Epithelial cell of prostate (primary cell): ENCODE data around the gene UBXN7.
A peak's percentile ranks its signal among the peaks of the same experiment; 100 is the strongest.
"Not testable (repeated sequence)": the region's sequence is repeated elsewhere in the genome, so short reads cannot be mapped to it uniquely, and the experiment has no call there.

Experiments used
- DNase-seq: peaks from one replicate; pipeline ENCODE4 v3.0.0-alpha.2; 2011; ENCODE audit warnings: low read depth, low spot score
- H3K27ac ChIP-seq: fragments of 450-650 bp; 2 replicates; pipeline ENCODE4 v1.5.1; 2017; ENCODE audit warnings: mild to moderate bottlenecking

Gene UBXN7, protein sequence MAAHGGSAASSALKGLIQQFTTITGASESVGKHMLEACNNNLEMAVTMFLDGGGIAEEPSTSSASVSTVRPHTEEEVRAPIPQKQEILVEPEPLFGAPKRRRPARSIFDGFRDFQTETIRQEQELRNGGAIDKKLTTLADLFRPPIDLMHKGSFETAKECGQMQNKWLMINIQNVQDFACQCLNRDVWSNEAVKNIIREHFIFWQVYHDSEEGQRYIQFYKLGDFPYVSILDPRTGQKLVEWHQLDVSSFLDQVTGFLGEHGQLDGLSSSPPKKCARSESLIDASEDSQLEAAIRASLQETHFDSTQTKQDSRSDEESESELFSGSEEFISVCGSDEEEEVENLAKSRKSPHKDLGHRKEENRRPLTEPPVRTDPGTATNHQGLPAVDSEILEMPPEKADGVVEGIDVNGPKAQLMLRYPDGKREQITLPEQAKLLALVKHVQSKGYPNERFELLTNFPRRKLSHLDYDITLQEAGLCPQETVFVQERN

DNA sequence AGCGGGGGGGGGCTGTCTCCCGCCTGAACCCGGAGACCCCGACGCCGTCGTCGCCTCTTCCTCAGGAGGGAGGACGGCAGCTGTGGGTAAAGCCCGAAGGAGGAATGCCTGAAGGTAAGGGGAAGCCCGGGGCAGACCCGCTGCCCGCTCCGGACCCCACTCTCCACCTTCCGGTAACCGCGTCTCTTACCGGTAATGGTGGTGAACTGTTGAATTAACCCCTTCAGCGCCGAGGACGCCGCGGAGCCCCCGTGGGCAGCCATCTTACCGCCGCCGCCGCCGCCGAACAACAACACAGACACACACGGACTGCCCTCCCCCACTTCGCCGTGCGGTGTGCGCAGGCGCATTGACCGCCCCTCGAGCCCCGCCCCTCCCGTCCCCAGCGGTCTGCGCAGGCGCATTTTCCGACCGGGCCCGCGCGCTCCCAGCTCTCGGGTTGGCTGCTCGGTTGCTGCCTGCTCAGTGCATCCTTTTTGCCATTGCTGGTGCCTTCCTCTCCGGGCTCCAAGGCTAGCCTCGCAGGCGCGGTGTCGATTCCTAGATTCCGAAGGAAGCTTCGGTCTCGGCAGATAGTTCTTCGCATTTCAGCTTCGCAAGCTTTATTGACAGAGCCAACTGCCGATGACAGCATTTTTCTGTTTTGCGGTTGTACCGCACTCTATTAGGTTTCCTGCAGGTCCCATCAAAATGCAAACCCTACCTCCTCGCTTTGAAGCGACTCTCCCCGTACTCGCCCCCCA is at the start of gene UBXN7:
UBXN7 (minus strand) TSS at position 291 of the 743 bp plus-strand sequence; CDS start at position 263, 28 bp downstream.
- peak; percentile 51 for DNase-seq
- H3K27ac ChIP-seq = peak within 1 kb of the TSS; percentile 65

DNA sequence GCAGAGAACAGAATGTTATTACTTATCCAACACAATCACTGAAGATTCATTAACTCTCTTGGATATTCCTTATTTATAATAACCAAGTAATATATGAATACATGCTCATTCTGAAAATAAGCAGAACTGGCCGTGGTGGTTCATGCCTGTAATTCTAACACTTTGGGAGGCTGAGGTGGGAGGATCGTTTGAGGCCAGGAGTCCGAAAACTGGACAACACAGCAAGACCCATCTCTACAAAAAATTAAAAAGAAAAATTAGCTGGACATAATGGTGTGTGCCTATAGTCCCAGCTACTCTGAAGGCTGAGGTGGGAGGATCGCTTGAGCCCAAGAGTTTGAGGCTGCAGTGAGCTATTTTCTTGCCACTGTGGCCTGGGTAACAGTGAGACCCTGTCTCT is 45.5 kb upstream of the UBXN7 start:
- H3K27ac ChIP-seq = no peak overlapping the region

DNA sequence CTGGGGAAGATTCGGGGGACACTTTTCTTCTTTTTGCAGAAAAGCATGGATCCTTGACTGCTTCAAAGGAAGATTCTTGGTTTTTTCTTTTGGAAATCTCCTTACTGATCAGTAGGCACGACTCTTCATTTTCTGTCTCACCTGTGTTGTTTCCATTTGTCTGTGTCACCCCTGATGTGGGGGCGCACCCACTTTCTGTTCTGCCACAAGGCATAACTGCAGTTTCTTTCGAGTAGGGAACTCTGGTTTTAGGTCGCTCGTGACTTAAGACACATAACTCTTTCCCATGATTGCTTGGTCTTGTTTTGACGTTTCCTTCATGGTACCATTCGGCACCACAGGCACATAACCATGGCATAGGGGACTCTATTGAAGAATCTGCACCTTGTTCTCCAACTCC is 40.1 kb upstream of the UBXN7 start:
- DNase-seq = no peak
- H3K27ac ChIP-seq = no peak overlapping the region

More for the DNA sequence above, 45.5 kb upstream of the UBXN7 start:
- no peak for DNase-seq

DNA sequence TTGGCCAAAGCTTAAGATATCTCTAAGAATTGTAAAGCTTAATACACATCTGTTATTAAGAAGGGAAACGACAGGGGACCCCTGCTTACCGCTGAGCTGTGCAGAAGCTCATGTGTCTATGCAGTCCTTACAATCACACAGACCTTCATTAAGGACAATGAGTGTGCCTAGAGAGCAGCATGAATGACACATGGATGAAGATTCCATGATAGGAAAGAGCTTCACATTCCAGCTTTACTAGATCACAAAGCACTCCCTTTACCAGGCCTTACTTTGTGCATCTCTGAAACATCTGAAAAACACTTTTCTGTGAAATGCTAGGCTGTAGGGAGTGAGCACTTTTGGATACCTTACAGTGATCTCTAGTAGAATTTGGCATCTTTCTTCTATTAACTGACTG is 39.3 kb upstream of the UBXN7 start:
- DNase-seq = no peak

DNA sequence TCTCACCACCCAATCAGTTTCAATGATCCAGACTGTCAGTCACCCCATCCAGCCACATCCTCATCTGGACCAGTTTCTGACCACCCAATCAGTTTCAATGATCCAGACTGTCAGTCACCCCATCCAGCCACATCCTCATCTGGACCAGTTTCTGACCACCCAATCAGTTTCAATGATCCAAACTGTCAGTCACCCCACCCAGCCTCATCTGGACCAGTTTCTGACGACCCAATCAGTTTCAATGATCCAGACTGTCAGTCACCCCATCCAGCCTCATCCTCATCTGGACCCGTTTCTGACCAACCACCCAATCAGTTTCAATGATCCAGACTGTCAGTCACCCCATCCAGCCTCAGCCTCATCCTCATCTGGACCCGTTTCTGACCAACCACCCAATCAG is 38.0 kb upstream of the UBXN7 start:
- not testable (repeated sequence) for DNase-seq, H3K27ac ChIP-seq

More for the DNA sequence above, 39.3 kb upstream of the UBXN7 start:
- no peak overlapping the region for H3K27ac ChIP-seq

DNA sequence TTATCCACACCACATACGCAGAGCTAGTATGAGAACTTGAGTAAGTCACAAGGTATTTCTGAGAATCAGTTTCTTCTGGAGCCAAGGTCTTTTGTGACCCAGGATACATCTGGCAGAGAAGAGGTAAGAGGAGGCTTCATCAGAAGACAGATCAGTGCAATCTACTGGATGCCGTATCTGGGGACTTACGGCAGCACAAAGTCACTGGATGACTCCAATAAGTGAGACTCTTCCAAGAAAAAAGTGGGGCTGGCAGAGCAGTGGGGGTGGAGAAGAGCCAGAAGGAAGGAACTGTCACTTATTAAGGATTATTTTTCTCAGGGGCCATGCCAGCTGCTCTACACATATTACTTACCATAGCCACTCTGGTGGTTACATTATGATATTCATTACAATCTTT is 31.6 kb upstream of the UBXN7 start:
- no peak overlapping the region for H3K27ac ChIP-seq
- no peak for DNase-seq

DNA sequence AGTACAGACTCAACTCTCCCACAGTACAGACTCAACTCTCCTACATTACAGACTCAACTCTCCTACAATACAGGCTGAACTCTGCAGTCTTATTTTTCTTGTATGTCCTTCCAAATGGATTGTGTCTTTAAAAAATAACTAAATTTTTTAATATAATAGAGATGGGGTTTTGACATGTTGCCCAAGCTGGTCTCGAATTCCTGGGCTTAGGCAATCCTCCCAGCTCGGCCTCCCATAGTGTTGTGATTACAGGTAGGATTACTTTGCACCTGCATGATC is 31.2 kb upstream of the UBXN7 start:
- DNase-seq = no peak
- H3K27ac ChIP-seq = no peak overlapping the region

DNA sequence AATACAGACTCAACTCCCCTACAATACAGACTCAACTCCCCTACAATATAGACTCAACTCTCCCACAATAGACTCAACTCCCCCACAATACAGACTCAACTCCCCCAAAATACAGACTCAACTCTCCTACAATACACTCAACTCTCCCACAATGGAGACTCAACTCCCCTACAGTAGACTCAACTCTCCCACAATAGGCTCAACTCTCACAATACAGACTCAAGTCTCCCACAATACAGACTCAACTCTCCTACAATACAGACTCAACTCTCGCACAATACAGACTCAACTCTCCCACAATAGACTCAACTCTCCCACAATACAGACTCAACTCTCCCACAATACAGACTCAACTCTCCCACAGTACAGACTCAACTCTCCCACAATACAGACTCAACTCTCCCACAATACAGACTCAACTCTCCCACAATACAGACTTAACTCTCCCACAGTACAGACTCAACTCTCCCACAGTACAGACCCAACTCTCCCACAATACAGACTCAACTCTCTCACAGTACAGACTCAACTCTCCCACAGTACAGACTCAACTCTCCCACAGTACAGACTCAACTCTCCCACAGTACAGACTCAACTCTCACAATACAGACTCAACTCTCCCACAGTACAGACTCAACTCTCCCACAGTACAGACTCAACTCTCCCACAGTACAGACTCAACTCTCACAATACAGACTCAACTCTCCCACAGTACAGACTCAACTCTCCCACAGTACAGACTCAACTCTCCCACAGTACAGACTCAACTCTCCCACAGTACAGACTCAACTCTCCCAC is 30.7 kb upstream of the UBXN7 start:
- DNase-seq, H3K27ac ChIP-seq: not testable (repeated sequence)

DNA sequence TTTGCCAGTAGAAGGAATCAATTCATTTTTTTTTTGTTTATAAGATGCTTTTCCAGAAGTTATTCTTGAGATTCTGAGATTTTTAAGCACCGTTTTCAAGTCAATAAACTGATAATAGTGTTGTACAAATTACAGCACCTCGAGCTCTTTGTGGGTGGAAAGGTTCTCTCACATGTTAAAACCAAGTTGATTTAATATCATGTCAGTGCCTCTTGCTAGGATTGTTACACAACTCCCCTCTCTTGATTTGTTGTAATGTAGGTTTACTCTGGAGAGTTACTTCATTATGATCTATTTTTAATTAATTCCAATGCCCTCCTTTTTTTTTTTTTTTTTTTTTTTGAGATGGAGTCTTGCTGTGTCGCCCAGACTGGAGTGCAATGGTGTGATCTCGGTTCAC is 25.8 kb upstream of the UBXN7 start:
- DNase-seq = no peak
- H3K27ac ChIP-seq = no peak overlapping the region

DNA sequence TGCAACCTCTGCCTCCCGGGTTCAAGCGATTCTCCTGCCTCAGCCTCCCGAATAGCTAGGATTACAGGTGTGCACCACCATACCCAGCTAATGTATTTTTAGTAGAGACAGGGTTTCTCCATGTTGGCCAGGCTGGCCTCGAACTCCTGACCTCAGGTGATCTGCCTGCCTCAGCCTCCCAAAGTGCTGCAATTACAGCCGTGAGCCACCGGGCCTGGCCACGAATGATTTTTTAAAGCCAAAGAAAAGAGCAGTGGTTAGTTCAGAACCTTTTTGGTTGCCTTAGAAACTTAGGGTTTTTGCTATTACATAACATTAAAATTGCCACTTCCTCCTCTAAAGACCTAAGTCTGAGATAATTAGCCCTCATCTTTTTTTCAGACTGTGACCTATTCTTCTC is 25.2 kb upstream of the UBXN7 start:
- H3K27ac ChIP-seq, DNase-seq: not testable (repeated sequence)

DNA sequence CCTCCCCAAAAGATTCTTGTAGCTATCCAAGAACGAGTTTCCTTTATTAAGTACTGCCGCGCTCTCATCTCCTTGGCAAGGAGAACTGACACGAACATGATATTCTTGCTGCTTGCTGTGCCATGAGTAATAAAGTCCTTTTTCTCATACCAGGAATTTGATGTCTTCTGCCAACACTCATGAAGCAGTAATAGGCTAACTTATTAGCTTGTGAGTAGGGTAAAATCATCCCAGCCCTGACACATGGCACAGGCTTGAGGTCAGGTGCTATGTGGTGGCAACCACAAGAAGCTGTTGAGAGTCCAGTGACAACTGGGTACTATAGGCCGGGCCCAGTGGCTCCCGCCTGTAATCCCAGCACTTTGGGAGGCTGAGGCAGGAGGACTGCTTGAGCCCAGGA is 22.7 kb upstream of the UBXN7 start:
- no peak overlapping the region for H3K27ac ChIP-seq
- no peak for DNase-seq

DNA sequence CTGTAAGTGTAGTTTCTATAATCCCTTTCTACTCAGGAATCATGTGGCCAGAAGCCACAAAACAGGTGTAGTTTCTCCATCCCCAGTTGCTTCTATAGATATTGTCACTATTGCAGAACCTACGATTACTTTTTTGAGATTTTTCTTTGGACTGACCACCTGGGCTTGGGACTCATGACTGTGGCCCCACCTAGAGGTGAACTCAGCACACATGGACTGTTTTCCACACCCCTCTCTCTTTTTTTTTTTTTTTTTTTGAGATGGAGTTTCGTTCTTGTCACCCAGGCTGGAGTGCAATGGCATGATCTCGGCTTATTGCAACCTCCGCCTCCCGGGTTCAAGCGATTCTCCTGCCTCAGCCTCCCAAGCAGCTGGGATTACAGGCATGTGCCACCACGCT is 13.2 kb upstream of the UBXN7 start:
- not testable (repeated sequence) for DNase-seq

DNA sequence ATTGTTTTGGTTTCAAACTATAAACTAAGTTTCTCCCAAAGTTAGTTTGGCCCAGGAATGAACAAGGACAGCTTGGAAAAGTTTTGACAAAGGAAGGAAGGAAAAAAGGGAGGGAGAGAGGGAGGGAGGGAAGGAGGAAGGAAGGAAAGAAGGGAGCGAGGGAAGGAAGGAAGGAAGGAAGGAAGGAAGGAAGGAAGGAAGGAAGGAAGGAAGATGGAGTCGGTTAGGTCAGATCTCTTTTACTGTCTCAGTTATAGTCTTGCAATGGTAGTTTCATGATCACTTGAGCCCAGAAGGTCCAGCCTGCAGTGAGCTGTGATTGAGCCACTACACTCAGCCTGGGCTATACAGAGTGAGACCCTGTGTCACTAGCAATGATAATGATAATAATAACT is 12.3 kb upstream of the UBXN7 start:
- DNase-seq = no peak
- H3K27ac ChIP-seq = no peak overlapping the region

More for the DNA sequence above, 13.2 kb upstream of the UBXN7 start:
- H3K27ac ChIP-seq = not testable (repeated sequence)

DNA sequence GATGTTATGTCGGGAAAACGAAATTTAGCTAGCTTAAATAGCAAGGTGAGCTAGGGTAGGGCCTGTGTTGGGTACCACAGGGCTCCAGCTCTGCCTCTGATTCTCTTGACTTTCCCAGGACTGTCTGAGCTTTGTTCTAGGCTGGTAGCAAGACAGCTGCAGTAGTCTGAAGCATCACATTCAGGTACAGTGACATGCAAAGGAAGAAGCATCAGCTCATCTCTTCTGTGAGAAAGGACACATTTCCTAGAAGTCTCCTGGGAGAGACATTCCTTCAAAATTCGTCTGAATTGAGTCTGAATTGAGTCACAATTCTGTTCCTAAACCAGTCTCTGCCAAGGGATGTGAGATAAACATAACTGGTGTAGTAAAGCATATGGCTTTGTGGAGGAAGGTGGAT is 8.5 kb upstream of the UBXN7 start:
- no peak for DNase-seq
- no peak overlapping the region for H3K27ac ChIP-seq

DNA sequence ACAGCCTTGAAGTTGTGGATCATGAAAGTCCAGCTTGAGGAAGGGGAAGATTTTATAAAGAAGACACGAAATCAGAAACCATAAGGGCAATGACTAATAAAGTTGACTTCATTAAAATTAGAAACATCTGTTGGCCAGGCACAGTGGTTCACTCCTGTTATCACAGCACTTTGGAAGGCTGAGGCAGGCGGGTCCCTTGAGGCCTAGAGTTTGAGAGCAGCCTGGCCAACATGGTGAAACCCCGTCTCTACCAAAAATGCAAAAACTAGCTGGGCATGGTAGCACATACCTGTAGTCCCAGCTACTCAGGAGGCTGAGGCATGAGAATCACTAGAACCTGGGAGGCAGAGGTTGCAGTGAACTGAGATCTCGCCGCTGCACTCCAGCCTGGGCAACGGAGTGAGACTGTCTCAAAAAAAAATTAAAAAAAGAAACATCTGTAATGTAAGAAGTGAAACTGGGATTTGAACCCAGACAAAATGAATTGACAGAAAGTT is 7.9 kb upstream of the UBXN7 start:
- DNase-seq = no peak
- no peak overlapping the region for H3K27ac ChIP-seq

DNA sequence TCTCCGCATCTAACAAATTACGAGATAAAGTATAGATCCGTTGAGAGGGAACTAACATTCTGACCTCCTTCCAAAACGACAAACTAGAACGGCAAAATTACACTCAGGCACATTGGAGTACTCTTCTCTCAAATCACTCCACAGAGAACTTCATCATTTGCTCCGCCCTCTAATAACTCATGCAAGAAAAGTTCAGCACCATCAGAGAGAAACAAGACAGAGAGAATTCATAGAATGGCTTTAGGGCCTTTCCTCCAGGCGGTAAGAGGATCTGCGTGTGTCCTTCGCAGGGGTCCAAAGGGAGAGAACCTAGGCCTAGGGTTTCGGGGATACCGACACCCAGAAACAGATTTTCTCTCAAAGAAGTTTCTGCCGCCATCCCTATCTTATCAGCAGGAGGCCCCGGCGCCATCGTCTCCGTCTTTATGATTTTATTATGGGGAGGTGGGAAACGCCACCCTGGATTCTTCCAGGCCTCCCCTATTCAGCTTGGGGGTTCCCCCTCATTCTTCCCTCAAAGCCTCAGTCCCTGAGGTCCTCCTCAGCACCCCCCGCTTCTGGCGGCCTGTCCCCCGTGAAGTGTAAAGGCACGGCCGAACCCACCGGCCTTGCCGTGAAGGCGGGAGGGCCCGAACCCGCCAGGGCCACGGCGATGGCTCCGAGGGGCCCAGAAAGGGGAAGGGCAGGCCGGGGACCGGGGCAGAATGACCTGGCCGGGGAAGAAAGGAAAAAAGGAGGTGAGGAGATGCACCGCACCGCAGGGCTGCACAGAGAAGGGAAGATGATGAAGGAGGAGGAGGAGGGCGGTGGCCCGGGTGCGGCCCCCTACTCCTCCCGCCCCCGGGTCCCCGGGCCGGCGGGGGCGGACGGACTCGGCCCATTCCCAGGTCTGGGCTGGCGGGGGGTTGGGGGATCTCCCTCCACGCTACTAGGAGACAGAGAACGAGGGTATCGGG is 768 bp downstream of the UBXN7 start:
- peak overlapping the region; percentile 65 for H3K27ac ChIP-seq
- no peak for DNase-seq

DNA sequence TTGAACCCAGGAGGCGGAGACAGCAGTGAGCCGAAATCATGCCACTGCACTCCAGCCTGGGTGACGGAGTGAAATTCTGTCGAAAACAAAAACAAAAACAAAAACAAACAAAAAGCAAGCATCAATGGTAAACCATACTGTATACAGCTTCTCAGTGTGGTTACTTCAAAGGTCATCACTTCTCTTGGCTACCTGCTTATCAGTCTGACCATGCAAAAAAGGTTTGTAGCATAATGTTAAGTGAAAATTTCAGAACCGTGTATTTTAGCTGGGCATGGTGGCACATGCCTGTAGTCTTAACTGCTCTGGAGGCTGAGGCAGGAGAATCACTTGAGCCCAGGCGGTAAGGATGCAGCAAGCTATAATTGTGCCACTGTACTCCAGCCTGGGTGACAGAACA is 4.2 kb downstream of the UBXN7 start:
- no peak overlapping the region for H3K27ac ChIP-seq
- DNase-seq = no peak

DNA sequence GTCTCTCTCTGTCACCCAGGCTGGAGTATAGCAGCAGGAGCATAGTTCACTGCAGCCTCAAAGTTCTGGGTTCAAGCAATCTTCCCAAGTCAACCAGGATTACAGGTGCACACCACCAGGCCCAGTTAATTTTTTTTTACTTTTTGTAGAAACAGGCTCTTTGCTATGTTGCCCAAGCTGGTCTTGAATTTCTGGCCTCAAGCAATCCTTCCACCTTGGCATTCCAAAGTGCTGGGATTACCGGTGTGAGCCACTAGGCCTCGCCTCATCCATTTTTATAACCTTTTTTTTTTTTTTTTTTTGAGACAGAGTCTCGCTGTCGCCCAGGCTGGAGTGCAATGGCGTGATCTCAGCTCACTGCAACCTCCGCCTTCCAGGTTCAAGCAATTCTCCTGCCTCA is 7.8 kb downstream of the UBXN7 start:
- not testable (repeated sequence) for H3K27ac ChIP-seq, DNase-seq

DNA sequence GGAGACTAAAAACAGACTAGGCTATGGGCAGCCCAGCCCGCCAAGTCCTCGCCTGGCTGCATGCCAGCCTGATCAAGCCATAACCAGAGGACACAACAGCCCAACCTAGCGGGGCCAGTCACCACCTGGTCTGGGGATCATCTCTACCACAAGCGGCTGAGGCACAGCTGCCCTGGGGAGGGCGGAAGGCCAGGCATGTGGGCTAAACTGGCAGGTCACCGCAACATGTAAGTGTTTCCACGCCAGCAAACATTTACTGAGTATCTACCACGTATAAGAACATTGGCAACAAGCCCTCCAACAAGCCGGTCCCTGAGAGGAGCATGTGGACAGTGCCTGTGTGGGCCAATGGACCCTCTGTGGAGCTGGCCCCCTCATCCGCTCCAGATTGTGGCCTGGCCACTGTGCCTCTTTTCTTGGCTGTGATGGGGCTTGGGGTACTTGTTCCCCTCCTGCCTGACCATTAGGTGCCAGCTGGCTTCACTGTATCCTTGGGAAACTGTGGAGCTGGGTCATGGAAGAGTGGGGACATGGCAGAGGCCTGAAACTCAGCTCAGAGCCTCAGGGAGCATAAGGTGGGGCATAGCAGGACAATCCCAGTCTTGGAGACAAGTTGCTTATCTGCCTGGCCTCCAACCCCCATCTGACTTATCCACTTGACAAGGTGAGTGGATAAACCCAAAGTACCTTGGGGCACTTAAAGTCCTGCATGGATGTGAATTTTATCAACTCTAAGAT is 9.0 kb downstream of the UBXN7 start:
- DNase-seq = no peak
- H3K27ac ChIP-seq = no peak overlapping the region
